ENCODE measurements around the gene BRD4.

GRCh38 chr19:15284896-15285295 lies 47.4 kb downstream of the BRD4 start:
- TF ChIP-seq ZNF318 (CRISPR knock-in tag; IDR thresholded peaks at IDR 0.05): no peak
- no peak for TF ChIP-seq CEBPB (IDR thresholded peaks at IDR 0.05; ENCODE audit: borderline replicate concordance, low read depth, low read length)
- TF ChIP-seq IRX3 (CRISPR knock-in tag; IDR thresholded peaks at IDR 0.05; ENCODE audit: borderline replicate concordance, low read depth): no peak
- no peak for TF ChIP-seq PRDM10 (CRISPR knock-in tag; IDR thresholded peaks at IDR 0.05; ENCODE audit: low read depth)
- TF ChIP-seq BRF2 (CRISPR knock-in tag; IDR thresholded peaks at IDR 0.05): no peak
